DND-41 (cell line): ENCODE data around the gene EYS.

Source experiments
- CTCF ChIP-seq: IDR thresholded peaks from 2 replicates; pipeline ENCODE4 v1.5.1; 2012; ENCODE audit warnings: borderline replicate concordance, low read length, moderate library complexity, mild to moderate bottlenecking; ENCODE audit not compliant: poor library complexity, severe bottlenecking; ENCODE audit errors: extremely low read depth
- EZH2 ChIP-seq: IDR thresholded peaks from 3 replicates; pipeline ENCODE4 v1.6.1; 2012; ENCODE audit warnings: borderline replicate concordance, low read depth, mild to moderate bottlenecking, moderate library complexity, low read length, inconsistent platforms; ENCODE audit not compliant: severe bottlenecking

GRCh38 chr6:64046746-64047208 is 1660.2 kb downstream of the EYS start:
- TF ChIP-seq CTCF: no peak
- no peak for TF ChIP-seq EZH2
